Cardiac muscle cell (in vitro differentiated cells and primary cell): ENCODE results near the gene ZNF620. TPM values are rescaled to one million over a fixed set of nuclear protein-coding genes. Genes with fewer than 3 reads are reported as not detected.

Source experiments
- DNase-seq, 2 donors: peaks; one replicate each; pipeline versions ENCODE4 v3.0.0 to v3.0.0-alpha.2; 2010 to 2017; ENCODE audit warnings: low read depth in 1 of 2, low spot score in 1 of 2
- H3K27ac ChIP-seq: fragments of 200-600 bp; sonication (generic); 2 replicates; pipeline ENCODE4 v1.5.1; 2016
- H3K27me3 ChIP-seq: fragments of 200-600 bp; sonication (generic); 2 replicates; pipeline ENCODE4 v1.6.0; 2016; ENCODE audit warnings: control low read depth
- H3K36me3 ChIP-seq: fragments of 200-600 bp; sonication (generic); 2 replicates; pipeline ENCODE4 v1.5.1; 2016; ENCODE audit warnings: control low read depth
- H3K4me1 ChIP-seq: fragments of 200-600 bp; sonication (generic); 2 replicates; pipeline ENCODE4 v1.8.1; 2017; ENCODE audit warnings: low read depth, mild to moderate bottlenecking, mixed run types
- H3K4me3 ChIP-seq: fragments of 200-600 bp; sonication (generic); 2 replicates; pipeline ENCODE4 v1.5.1; 2016; ENCODE audit warnings: mild to moderate bottlenecking
- H3K9me3 ChIP-seq: fragments of 200-600 bp; sonication (generic); 2 replicates; pipeline ENCODE4 v1.5.1; 2017; ENCODE audit warnings: low read depth, mild to moderate bottlenecking, control low read depth
- polyA plus RNA-seq: library from polyadenylated mRNA; unstranded; fragments of >200 nt; fragmentation: Nextera tagmentation; extraction: Ambion mirVana; gene quantifications from 2 replicates; pipeline ENCODE4 v1.2.1, GENCODE V29; 2016
- total RNA-seq: library from RNA; depleted of rRNA; stranded (reverse); fragments of >200 nt; gene quantifications from 2 replicates; pipeline ENCODE4 v1.2.3, GENCODE V29; 2016
- TF ChIP-seq, protein P1 (sequence below): IDR thresholded peaks from 2 replicates; pipeline ENCODE4 v1.5.1; 2012; ENCODE audit warnings: low read depth, mild to moderate bottlenecking, low read length

The ZNF620 gene
- total and polyA plus RNA-seq, 2 experiments from 2014 or later: 8.8 to 10.2 TPM

DNA sequence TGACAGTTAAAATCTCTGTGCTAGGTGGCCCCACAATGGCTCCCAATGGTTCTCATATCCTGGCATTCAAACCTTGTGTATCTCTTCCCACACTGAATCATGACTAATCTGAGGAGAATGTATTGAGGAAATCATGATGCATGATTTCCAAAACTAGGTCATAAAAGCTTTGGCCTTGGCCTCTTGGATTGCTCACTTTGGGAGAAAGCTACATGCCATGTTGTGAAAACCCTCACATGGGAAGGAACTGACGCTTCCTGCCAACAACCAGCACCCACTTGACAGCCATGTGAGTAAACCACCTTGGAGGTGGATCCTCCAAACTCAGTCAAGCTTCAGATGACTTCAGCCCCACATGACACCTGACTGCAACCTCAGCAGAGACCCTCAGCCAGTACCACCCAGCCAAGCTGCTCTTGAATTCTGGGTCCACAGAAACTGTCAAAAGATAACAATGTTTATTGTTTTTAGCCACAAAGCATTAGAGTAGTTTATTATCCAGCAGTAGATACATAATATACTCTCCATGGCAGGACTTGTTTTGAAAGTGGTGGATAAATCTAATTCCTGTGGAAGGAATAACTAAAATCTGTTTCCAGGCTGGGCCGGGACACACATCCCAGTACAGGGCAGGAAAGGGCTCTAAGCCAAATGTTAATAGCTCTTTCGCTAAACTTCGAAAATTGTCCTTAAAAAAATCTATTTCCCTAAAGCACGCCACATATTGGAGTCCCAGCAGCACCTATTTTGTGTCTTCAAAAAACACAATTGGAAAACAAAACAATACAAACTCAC, 1.0 kb upstream of the ZNF620 start:
- H3K27ac ChIP-seq: no peak overlapping the region

DNA sequence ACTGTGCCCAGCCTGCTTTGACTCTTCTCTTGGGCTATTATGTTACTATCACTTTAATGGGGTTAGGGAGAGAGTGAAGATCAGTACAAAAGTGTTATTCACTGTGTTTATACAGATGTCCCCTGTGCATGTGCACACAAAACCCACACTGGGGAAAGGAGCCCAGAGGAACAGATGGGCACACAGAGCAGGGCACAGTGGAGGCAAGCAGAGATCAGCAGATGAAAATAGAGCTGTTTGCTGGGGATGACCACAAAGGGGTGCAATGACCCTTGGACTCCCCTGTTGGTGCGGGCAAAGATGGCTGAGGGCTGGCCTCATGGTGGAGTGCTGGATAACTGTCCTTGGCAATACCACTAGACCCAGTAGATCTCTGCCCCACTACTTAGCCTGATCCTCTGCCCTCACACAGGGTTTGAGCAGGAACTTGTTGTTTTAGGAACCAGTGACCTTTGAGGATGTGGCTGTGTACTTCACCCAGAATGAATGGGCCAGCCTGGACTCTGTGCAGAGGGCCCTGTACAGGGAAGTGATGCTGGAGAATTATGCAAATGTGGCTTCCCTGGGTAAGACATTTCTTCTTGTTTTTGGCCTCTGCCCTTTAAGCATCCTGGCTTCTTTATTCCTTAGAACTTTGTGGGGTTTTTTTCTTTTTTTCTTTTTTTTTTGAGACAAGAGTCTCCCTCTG, 5.3 kb downstream of the ZNF620 start:
- no peak for DNase-seq
- H3K27ac ChIP-seq: no peak overlapping the region

More for the DNA sequence above, 1.0 kb upstream of the ZNF620 start:
- H3K4me3 ChIP-seq: no peak overlapping the region
- no peaks in the 10 kb centered on the region for H3K9me3 ChIP-seq
- peak in 1 of 2 donors; percentile 96 for DNase-seq
- TF ChIP-seq, protein P1, sequence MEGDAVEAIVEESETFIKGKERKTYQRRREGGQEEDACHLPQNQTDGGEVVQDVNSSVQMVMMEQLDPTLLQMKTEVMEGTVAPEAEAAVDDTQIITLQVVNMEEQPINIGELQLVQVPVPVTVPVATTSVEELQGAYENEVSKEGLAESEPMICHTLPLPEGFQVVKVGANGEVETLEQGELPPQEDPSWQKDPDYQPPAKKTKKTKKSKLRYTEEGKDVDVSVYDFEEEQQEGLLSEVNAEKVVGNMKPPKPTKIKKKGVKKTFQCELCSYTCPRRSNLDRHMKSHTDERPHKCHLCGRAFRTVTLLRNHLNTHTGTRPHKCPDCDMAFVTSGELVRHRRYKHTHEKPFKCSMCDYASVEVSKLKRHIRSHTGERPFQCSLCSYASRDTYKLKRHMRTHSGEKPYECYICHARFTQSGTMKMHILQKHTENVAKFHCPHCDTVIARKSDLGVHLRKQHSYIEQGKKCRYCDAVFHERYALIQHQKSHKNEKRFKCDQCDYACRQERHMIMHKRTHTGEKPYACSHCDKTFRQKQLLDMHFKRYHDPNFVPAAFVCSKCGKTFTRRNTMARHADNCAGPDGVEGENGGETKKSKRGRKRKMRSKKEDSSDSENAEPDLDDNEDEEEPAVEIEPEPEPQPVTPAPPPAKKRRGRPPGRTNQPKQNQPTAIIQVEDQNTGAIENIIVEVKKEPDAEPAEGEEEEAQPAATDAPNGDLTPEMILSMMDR: no peak
- H3K4me1 ChIP-seq: peaks cover 4% of the 10 kb centered on the region
- no peaks in the 10 kb centered on the region for H3K27me3 ChIP-seq
- H3K36me3 ChIP-seq: no peaks in the 10 kb centered on the region

DNA sequence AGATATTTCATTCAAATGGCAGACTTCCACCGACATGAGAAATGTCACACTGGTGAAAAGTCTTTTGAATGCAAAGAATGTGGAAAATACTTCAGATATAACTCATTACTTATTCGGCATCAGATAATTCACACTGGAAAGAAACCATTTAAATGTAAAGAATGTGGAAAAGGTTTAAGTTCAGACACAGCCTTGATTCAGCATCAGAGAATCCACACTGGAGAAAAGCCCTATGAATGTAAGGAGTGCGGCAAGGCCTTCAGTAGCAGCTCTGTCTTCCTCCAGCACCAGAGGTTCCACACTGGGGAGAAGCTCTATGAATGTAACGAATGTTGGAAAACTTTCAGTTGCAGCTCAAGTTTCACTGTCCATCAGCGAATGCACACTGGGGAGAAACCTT, 10.4 kb downstream of the ZNF620 start:
- peak in 1 of 2 donors; percentile 85 for DNase-seq
- no peaks in the 10 kb centered on the region for H3K4me1 ChIP-seq
- no peak overlapping the region for H3K4me3 ChIP-seq
- TF ChIP-seq, protein P1: no peak
- H3K9me3 ChIP-seq: no peaks in the 10 kb centered on the region
- H3K36me3 ChIP-seq: peaks cover 8% of the 10 kb centered on the region
- no peaks in the 10 kb centered on the region for H3K27me3 ChIP-seq
- no peak overlapping the region for H3K27ac ChIP-seq

More for the DNA sequence above, 5.3 kb downstream of the ZNF620 start:
- TF ChIP-seq, protein P1: no peak
- Histone ChIP-seq H3K36me3 (peaks cover 13% of the 10 kb centered on the region), H3K27me3 (no peaks in the 10 kb centered on the region), H3K9me3 (no peaks in the 10 kb centered on the region), H3K4me3 (no peak overlapping the region), H3K4me1 (peaks cover 4% of the 10 kb centered on the region)

DNA sequence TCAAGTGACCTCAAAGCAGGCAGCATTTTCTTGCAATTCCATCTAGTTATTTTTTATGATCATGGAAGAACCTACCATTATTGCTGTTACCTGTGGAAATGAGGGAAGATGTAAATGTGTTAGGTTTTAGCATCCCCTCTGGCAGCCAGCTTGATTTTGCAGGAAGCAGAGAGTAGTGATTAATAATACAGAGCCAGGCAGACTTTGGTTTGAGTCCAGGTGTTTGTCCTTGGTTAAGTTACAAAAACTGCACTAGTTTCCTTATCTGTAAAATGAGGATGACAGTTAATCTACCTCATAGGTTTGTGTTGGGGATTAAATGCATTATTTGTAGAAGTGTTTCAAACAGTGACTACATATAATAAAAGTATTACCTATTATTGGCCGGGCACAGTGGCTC, 12.2 kb downstream of the ZNF620 start:
- no peaks in the 10 kb centered on the region for H3K4me1 ChIP-seq
- H3K4me3 ChIP-seq: no peak overlapping the region
- TF ChIP-seq, protein P1: no peak

DNA sequence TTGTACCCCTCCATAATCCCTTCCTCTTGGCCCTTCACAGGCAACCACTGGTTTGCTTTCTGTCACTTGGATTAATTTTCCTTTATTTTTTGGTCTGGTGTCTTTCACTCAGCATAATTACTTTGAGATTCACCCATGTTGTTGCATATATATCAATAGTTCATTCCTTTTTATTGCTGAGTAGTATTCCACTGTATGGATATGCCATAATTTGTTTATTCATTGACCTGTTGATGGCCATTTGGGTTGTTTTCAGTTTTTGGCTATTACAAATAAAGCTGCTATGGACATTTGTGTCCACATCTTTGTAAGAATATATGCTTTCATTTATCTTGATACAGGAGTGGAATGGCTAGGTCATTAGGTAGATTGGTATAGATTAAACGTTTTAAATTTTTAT, 13.0 kb downstream of the ZNF620 start:
- DNase-seq: no peak
- TF ChIP-seq, protein P1: no peak
- Histone ChIP-seq H3K27me3 (no peaks in the 10 kb centered on the region), H3K36me3 (peaks cover 2% of the 10 kb centered on the region), H3K4me1 (no peaks in the 10 kb centered on the region), H3K27ac (no peak overlapping the region), H3K9me3 (no peaks in the 10 kb centered on the region), H3K4me3 (no peak overlapping the region)

More for the DNA sequence above, 12.2 kb downstream of the ZNF620 start:
- H3K9me3 ChIP-seq: no peaks in the 10 kb centered on the region
- no peak for DNase-seq
- no peak overlapping the region for H3K27ac ChIP-seq
- no peaks in the 10 kb centered on the region for H3K27me3 ChIP-seq
- H3K36me3 ChIP-seq: peaks cover 3% of the 10 kb centered on the region
